ENCODE measurements around the gene EFNA4.

Gene EFNA4

GRCh38 chr1:155034318-155035208 lies 29.0 kb upstream of the EFNA4 start:
- DNase-seq: no peak

GRCh38 chr1:155035936-155036335 lies 27.6 kb upstream of the EFNA4 start:
- DNase-seq: no peak

GRCh38 chr1:155037043-155037442 lies 26.5 kb upstream of the EFNA4 start:
- DNase-seq: no peak

- no peak for DNase-seq
These were observed 25.6 kb upstream of the EFNA4 start for GRCh38 chr1:155037851-155038441.

GRCh38 chr1:155038602-155039307 lies 24.8 kb upstream of the EFNA4 start:
- DNase-seq: no peak

- no peak for DNase-seq
These were observed 24.3 kb upstream of the EFNA4 start for GRCh38 chr1:155039308-155039669.

GRCh38 chr1:155040358-155041093 lies 23.0 kb upstream of the EFNA4 start:
- DNase-seq: no peak

GRCh38 chr1:155042789-155043188 lies 20.8 kb upstream of the EFNA4 start:
- DNase-seq: no peak

- DNase-seq: no peak
These were observed 20.2 kb upstream of the EFNA4 start for GRCh38 chr1:155043301-155043702.

- no peak for DNase-seq
These were observed 19.7 kb upstream of the EFNA4 start for GRCh38 chr1:155043793-155044192.

GRCh38 chr1:155044365-155044764 lies 19.2 kb upstream of the EFNA4 start:
- no peak for DNase-seq

- DNase-seq: peak; percentile 64
These were observed 18.5 kb upstream of the EFNA4 start for GRCh38 chr1:155044812-155045657.

GRCh38 chr1:155048449-155049334 lies 14.8 kb upstream of the EFNA4 start:
- DNase-seq: no peak

GRCh38 chr1:155049651-155050559 lies 13.6 kb upstream of the EFNA4 start:
- no peak for DNase-seq

GRCh38 chr1:155050560-155051341 lies 12.8 kb upstream of the EFNA4 start, which contains the start of gene ADAM15:
ADAM15 (plus strand) TSS chr1:155051316; CDS start chr1:155051387, 71 bp downstream.
- peak; percentile 82 for DNase-seq

GRCh38 chr1:155051342-155051776 lies 12.2 kb upstream of the EFNA4 start:
- DNase-seq: no peak

- DNase-seq: peak; percentile 55
These were observed 11.7 kb upstream of the EFNA4 start for GRCh38 chr1:155051777-155052398.
